HG03097 (cell line): Measurements from ENCODE around the gene PHF13.
A peak's percentile ranks its signal among the peaks of the same experiment; 100 is the strongest.

ENCODE experiments used
- ATAC-seq: cut with Tn5 transposase; IDR thresholded peaks from one replicate; pipeline ENCODE4 v1.9.1; 2021; ENCODE audit not compliant: unreplicated experiment, low FRiP score

Gene PHF13

DNA sequence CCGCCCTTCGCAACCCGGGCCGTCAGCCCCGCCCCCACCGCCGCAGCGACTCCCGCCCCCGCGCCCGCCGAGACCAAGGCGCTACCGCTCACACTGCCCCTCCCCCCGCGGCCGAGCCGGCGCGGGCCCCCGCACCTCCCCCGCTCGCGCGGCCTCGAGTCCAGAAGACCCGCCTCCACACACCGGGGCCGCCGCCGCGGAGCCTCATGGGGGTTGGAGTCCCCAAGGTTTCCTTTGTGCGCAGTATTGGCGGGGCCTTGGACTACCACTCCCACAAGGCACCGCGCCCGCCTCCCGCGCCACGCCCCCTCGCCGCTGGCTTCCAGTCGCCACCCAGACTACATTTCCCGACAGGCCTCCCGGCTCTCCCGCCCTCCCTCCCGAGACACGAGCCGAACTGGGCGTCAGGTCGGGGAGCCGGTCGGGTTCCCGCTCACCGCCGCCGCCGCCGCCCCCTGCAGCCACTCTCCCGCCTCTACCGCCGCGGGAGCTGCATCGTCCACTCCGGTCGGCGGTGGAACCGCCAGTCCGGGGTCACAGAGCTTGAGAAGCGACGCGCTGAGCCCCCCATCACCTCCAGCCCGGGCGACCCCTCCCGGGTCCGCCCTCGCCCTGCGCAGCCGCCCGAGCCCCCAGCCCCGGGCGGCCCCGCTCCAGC, at the start of gene PHF13:
TSS of gene PHF13 (plus strand) at position 371 of the 658 bp plus-strand sequence. CDS start 336 bp downstream, outside the sequence.
- peak; percentile 96 for ATAC-seq

DNA sequence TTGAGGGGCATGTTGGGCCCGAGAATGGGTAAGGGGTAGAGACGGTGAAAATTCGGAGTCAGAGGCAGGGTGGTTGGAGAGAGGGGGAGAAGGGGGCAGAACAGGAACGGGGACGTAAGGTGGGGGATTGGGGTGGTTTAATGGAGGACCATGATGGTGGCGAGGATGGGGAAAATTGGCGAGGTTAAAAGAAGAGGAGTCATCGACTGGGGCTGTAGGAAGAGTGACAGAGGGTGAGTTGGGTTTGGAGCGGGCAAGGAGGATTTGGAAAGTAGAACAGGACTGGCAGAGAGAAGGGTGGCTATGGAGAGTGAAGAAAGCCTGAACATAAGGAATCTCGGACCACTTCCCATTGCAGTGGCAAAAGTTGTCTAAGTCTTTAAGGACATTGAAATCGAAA, 44.5 kb upstream of the PHF13 start:
- no peak for ATAC-seq

DNA sequence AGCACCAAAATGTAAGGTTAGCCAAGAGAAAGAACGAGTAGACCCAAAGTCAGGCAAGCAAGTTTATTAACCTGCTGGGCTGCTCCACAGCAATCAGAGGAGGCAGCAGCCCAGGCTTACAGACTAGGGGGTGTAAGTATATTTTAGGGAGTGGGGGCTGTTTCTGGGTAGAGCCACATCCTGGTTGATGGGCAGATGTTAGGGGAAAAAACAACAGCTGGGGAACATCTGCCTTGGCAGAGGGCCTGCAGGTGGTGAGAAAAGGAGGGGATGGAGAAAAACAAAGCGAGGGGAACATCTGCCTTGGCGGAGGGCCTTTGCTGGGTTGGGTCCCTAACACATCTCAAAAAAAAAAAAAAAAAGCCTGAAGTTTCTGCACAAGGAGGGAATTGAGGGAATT, 43.4 kb upstream of the PHF13 start:
- ATAC-seq, result no peak

DNA sequence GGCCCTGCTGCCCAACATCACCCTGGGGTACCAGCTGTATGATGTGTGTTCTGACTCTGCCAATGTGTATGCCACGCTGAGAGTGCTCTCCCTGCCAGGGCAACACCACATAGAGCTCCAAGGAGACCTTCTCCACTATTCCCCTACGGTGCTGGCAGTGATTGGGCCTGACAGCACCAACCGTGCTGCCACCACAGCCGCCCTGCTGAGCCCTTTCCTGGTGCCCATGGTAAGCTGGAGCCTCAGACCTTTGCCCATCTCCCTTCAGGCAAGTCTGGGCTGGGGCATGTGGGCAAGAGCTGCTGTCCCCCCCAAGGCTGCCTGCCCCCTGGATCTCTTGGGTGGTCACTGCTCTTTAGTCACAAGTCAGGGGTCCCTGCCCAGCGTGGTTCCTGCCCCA, 42.5 kb upstream of the PHF13 start:
- no peak for ATAC-seq

DNA sequence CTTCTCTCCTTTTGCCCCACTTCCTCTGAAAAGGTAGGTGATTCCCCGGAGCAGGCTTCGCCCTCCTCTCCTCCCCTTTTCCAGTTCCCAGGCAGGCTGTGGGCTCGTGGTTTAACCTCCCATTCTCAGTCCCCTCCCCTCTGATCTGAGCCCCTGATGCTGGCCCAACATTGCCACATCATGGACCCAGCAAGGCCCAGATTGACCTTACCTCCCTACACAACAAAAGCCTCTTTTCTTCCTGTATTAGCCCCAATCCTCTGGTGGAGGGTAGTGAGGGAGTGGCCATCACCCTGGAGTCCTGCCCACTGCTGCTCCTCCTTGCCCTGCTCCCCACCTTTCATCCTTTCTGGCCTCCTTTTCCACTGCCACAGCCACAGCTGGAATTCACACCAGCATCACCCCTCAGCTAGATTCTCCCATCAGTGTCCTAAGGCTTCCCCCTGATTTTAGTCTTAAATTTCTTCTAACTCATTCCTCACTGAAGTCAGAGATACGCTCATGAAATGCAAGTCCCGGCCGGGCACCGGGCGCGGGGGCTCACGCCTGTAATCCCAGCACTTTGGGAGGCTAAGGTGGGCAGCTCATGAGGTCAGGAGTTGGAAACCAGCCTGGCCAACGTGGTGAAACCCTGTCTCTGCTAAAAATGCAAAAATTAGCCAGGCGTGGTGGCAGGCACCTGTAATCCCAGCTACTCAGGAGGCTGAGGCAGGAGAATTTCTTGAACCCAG, 40.7 kb upstream of the PHF13 start:
- no peak for ATAC-seq

DNA sequence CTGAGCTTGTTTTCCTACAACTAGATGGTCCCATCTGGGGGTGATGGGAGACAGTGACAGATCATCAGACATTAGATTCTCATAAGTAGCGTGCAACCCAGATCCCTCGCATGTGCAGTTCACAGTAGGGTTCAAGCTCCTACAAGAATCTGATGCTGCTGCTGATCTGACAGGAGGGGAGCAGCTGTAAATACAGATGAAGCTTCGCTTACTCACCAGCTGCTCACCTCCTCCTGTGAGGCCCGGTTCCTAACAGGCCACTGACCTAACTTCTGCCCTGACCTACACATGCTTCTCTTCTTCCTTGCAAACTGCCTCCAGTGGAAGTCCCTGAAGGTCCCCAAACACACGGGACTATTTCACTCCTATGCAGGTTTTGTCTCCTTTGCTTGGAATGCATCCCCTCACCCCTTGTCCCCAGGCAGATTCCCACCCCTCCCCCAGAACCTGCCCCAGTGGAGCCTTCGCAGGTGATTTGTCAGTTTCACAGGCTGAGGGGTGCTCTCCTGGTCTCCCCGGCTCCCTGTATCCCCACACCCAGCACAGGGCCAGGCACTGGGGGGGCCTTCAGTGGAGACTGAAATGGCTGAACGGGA, 39.4 kb upstream of the PHF13 start:
- ATAC-seq, result no peak

DNA sequence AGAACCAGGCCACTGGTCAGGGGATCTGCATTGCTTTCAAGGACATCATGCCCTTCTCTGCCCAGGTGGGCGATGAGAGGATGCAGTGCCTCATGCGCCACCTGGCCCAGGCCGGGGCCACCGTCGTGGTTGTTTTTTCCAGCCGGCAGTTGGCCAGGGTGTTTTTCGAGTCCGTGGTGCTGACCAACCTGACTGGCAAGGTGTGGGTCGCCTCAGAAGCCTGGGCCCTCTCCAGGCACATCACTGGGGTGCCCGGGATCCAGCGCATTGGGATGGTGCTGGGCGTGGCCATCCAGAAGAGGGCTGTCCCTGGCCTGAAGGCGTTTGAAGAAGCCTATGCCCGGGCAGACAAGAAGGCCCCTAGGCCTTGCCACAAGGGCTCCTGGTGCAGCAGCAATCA, 38.7 kb upstream of the PHF13 start:
- no peak for ATAC-seq

DNA sequence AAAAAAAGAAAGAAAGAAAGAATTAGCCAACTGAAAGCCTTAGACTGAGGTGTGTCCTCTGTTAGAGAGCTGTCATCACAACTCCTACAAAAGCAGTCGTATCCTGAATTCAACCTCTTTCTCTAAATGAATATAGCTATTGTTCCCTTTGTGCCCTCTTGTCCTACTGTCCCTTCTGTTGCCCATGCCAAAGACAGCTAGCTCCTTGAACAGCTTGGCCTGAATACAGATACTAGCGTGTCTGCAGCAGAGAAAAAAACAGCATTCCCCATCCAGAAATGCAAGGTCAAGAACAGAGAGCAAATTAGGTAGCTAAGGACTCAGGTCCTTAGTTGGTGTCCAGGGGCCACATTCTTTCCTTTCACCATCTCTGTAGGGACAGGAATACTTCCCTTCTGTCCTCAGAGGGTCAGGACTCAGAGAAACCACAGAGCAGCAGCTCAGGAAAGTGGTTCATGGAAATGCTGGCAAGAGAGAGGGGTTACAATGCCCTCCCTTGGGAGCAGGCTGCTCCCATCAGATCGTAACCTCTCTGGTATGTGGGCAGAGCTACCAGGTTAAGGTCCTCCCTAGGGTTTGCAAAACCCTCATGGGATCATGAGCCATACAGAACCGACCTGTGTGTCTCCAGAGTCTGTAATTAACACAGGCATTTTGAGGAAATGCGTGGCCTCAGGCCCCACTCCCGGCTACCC, 35.6 kb upstream of the PHF13 start:
- ATAC-seq, result no peak

DNA sequence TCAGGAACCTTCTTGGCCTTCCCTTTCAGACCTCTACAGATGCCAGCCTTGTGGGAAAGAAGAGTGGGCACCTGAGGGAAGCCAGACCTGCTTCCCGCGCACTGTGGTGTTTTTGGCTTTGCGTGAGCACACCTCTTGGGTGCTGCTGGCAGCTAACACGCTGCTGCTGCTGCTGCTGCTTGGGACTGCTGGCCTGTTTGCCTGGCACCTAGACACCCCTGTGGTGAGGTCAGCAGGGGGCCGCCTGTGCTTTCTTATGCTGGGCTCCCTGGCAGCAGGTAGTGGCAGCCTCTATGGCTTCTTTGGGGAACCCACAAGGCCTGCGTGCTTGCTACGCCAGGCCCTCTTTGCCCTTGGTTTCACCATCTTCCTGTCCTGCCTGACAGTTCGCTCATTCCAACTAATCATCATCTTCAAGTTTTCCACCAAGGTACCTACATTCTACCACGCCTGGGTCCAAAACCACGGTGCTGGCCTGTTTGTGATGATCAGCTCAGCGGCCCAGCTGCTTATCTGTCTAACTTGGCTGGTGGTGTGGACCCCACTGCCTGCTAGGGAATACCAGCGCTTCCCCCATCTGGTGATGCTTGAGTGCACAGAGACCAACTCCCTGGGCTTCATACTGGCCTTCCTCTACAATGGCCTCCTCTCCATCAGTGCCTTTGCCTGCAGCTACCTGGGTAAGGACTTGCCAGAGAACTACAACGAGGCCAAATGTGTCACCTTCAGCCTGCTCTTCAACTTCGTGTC, 34.7 kb upstream of the PHF13 start:
- no peak for ATAC-seq

DNA sequence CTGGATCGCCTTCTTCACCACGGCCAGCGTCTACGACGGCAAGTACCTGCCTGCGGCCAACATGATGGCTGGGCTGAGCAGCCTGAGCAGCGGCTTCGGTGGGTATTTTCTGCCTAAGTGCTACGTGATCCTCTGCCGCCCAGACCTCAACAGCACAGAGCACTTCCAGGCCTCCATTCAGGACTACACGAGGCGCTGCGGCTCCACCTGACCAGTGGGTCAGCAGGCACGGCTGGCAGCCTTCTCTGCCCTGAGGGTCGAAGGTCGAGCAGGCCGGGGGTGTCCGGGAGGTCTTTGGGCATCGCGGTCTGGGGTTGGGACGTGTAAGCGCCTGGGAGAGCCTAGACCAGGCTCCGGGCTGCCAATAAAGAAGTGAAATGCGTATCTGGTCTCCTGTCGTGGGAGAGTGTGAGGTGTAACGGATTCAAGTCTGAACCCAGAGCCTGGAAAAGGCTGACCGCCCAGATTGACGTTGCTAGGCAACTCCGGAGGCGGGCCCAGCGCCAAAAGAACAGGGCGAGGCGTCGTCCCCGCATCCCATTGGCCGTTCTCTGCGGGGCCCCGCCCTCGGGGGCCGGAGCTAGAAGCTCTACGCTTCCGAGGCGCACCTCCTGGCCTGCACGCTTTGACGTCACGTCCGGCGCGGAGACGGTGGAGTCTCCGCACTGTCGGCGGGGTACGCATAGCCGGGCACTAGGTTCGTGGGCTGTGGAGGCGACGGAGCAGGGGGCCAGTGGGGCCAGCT, 34.0 kb upstream of the PHF13 start, which contains the start of gene ZBTB48:
TSS of gene ZBTB48 (plus strand) at position 621 of the 745 bp plus-strand sequence. CDS start 616 bp downstream, outside the sequence.
- peak; percentile 95 for ATAC-seq

DNA sequence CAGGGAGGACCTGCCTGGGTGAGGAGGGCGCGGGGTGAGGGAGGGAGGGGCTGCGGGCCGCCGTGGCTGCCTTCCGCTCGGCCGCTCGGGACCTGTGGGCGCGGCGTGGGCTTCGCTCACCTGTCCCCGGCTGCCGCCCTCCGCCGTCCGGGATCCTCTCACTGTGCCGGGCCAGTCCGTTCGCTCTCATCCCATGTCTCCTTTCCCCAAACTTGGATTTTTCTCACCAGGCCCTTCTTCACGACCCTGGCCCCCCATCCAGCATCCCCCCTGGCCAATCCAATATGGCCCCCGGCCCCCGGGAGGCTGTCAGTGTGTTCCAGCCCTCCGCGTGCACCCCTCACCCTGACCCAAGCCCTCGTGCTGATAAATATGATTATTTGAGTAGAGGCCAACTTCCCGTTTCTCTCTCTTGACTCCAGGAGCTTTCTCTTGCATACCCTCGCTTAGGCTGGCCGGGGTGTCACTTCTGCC, 33.4 kb upstream of the PHF13 start:
- ATAC-seq, result no peak

DNA sequence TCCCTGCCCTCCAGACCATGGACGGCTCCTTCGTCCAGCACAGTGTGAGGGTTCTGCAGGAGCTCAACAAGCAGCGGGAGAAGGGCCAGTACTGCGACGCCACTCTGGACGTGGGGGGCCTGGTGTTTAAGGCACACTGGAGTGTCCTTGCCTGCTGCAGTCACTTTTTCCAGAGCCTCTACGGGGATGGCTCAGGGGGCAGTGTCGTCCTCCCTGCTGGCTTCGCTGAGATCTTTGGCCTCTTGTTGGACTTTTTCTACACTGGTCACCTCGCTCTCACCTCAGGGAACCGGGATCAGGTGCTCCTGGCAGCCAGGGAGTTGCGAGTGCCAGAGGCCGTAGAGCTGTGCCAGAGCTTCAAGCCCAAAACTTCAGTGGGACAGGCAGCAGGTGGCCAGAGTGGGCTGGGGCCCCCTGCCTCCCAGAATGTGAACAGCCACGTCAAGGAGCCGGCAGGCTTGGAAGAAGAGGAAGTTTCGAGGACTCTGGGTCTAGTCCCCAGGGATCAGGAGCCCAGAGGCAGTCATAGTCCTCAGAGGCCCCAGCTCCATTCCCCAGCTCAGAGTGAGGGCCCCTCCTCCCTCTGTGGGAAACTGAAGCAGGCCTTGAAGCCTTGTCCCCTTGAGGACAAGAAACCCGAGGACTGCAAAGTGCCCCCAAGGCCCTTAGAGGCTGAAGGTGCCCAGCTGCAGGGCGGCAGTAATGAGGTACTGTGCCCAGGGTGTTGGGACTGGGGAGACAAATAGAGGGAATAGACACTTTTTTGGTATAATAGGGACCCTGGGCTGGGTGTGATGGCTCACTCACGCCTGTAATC, 32.7 kb upstream of the PHF13 start:
- ATAC-seq, result no peak

DNA sequence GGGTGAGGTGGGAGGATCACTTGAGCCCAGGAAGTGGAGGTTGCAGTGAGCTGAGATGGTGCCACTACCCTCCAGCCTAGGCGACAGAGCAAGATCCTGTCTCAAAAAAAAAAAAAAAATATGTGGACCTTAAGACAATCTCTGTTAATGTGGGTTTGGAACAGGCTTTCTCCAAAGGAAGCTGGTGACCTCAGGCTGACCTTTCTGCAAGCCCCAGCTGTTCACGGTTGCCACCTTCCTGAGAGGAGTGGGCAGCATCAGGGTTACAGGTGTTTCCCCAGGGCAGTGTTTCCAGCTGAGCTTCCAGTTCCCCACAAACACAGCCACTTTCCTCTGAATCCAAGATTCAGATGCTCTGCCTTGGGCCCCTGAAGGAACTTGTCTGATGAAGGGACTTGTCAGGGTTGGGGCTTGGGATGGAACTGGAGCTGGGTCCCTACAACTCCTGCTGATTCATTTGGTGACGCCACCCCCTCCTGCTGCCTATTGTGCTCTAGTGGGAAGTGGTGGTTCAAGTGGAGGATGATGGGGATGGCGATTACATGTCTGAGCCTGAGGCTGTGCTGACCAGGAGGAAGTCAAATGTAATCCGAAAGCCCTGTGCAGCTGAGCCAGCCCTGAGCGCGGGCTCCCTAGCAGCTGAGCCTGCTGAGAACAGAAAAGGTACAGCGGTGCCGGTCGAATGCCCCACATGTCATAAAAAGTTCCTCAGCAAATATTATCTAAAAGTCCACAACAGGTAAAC, 31.8 kb upstream of the PHF13 start:
- ATAC-seq, result no peak

DNA sequence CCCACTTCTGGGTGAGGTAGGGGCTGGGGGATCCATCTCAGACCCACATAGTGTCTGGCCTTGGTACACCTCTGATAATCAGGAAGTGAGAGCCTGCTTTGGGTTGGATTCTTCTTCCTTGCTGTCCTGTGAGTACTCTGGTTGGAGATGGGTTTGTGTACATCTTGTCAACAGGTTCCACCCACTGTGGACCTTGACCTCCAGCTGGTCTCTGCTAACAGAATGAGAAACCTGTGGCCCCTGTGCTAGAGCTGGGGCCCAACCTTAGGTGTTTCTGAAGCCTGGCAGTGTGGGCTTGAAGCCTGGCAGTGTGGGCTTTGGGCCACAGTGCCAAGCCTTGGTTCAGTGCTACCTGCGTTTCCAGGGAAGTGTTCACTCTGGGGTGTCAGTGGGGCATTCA, 31.2 kb upstream of the PHF13 start:
- no peak for ATAC-seq

DNA sequence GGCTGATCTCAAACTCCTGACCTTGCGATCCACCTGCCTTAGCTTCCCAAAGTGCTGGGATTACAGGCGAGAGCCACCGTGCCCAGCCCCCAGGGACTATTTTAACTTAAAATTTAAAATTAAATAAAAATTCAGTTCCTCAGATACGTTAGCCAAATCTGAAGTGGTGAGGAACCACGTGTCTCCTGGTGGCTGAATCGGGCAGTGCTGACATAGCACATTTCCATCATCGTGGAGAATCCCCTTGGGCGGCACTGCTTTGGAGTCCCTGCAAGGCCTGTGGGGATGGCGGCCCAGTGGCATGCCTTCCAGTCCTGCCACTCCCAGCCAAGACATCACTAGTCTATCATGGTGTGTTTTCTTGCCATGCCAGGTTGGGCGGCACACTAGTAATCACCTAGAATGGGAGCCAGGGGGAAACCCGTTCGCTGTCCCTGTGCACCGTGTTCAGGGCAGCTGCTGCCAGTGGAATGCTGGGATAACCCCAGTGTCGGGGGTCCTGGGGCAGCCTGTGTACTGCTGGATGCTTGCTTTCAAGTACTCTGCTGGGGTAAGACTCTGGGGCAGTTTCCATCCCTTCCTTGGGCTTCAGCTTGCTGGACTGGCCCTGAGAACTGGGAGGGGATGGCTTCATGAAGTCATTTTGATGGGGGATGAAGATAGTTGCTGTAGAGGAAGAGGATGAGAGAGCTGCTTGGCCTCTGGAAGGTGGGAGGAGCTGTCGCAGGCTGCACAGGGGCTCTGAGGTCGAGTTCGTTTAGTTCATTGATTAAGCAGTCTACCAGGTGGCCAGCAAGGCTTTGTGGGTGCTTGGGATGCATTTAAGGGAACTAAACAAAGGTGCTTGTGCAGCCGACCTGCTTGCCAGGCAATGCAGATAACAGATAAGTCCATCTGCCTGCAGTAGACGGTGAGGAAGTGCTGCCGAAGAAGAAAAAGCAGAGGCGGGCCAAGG, 29.1 kb upstream of the PHF13 start:
- no peak for ATAC-seq

DNA sequence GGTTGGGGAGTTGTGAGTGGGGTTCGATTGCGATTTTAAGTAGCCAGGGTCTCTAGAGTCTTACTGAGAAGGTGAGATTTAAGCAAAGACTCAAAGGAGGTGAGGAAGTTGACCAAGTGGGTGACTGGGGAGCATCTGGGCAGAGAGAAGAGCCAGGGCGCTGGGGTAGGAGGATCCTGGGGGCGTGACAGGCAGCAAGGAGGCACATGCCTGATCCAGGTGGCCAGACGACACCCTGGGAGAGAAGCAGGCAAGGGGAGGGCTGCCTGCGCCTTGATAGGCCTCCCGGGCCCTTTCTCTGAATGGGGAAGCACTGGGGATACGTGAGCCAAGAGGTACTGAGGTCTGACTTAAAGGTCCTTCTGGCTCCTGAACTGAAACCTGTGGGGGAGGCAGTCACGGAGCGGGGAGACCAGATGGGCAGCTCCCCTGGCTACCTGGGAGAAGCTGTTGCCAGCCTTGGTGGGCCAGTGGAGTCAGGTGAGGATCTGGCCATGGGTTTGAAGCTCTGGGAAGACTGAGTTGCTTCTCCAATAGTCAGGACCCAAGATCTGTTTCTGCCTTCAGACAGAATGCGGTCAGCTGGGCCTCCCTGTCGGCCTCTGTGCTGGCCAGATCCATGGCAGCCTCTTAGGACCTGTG, 28.3 kb upstream of the PHF13 start:
- no peak for ATAC-seq

DNA sequence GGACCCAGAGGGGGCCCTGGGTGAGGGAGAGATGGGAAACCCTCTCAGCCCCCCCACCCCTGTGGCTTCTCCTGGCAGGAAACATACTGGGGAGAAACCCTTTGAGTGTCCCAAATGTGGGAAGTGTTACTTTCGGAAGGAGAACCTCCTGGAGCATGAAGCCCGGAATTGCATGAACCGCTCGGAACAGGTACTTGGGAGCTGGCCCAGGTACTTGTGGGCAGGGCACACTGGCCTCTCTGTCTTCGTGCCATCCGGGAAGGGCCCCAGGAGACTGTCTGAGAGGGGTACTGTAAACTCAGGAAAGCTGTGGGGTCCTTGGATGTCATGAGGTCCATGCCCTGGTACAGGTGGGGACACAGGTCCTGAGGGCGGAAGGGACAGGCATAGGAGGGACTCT, 27.7 kb upstream of the PHF13 start:
- no peak for ATAC-seq
